ENCODE results near the gene PACSIN2. TPM values are rescaled to one million over a fixed set of nuclear protein-coding genes. Genes with fewer than 3 reads are reported as not detected.
A peak's percentile ranks its signal among the peaks of the same experiment; 100 is the strongest.

The PACSIN2 gene
- total RNA-seq, 1 donor from 2014 or later = 93.4 TPM

- Mint-ChIP-seq H3K4me1 (ENCODE audit: low read depth) (peaks cover 78% of the 10 kb centered on the region), H3K9me3 (ENCODE audit: low read depth) (no peaks in the 10 kb centered on the region), H3K27me3 (ENCODE audit: low read depth) (no peaks in the 10 kb centered on the region), H3K27ac (ENCODE audit: unreplicated experiment) (peak overlapping the region; percentile 99), H3K4me3 (ENCODE audit: unreplicated experiment) (peak overlapping the region; percentile 74), H3K36me3 (ENCODE audit: low read depth) (no peaks in the 10 kb centered on the region)
- DNase-seq (ENCODE audit: low spot score) = no peak
- no peak for TF ChIP-seq CTCF (IDR thresholded peaks at IDR 0.05)
These were observed 20.6 kb downstream of the PACSIN2 start for GRCh38 chr22:42994276-42994916.

- H3K4me1 Mint-ChIP-seq (ENCODE audit: low read depth) = peaks cover 75% of the 10 kb centered on the region
- no peaks in the 10 kb centered on the region for H3K36me3 Mint-ChIP-seq (ENCODE audit: low read depth)
- peak overlapping the region; percentile 99 for H3K27ac Mint-ChIP-seq (ENCODE audit: unreplicated experiment)
- DNase-seq (ENCODE audit: low spot score) = no peak
- no peak overlapping the region for H3K4me3 Mint-ChIP-seq (ENCODE audit: unreplicated experiment)
- no peak for TF ChIP-seq CTCF (IDR thresholded peaks at IDR 0.05)
- H3K27me3 Mint-ChIP-seq (ENCODE audit: low read depth) = no peaks in the 10 kb centered on the region
- H3K9me3 Mint-ChIP-seq (ENCODE audit: low read depth) = no peaks in the 10 kb centered on the region
These were observed 21.2 kb downstream of the PACSIN2 start for GRCh38 chr22:42993651-42994275.

- no peak overlapping the region for H3K4me3 Mint-ChIP-seq (ENCODE audit: unreplicated experiment)
- TF ChIP-seq CTCF (IDR thresholded peaks at IDR 0.05) = no peak
These were observed 22.0 kb downstream of the PACSIN2 start for GRCh38 chr22:42992886-42993479.

GRCh38 chr22:42992092-42992491 is 22.9 kb downstream of the PACSIN2 start:
- no peak for DNase-seq (ENCODE audit: low spot score)
- Mint-ChIP-seq H3K4me1 (ENCODE audit: low read depth) (peaks cover 71% of the 10 kb centered on the region), H3K4me3 (ENCODE audit: unreplicated experiment) (no peak overlapping the region), H3K9me3 (ENCODE audit: low read depth) (no peaks in the 10 kb centered on the region), H3K27me3 (ENCODE audit: low read depth) (no peaks in the 10 kb centered on the region), H3K27ac (ENCODE audit: unreplicated experiment) (peak overlapping the region; percentile 27), H3K36me3 (ENCODE audit: low read depth) (no peaks in the 10 kb centered on the region)
- no peak for TF ChIP-seq CTCF (IDR thresholded peaks at IDR 0.05)

More at GRCh38 chr22:42992886-42993479, 22.0 kb downstream of the PACSIN2 start:
- H3K36me3 Mint-ChIP-seq (ENCODE audit: low read depth) = no peaks in the 10 kb centered on the region
- DNase-seq (ENCODE audit: low spot score) = no peak
- no peaks in the 10 kb centered on the region for H3K27me3 Mint-ChIP-seq (ENCODE audit: low read depth)
- H3K27ac Mint-ChIP-seq (ENCODE audit: unreplicated experiment) = peak overlapping the region; percentile 99
- H3K9me3 Mint-ChIP-seq (ENCODE audit: low read depth) = no peaks in the 10 kb centered on the region
- peaks cover 76% of the 10 kb centered on the region for H3K4me1 Mint-ChIP-seq (ENCODE audit: low read depth)

GRCh38 chr22:42991010-42991651 is 23.8 kb downstream of the PACSIN2 start:
- DNase-seq (ENCODE audit: low spot score) = no peak
- H3K4me1 Mint-ChIP-seq (ENCODE audit: low read depth) = peaks cover 76% of the 10 kb centered on the region
- no peak for TF ChIP-seq CTCF (IDR thresholded peaks at IDR 0.05)
- no peaks in the 10 kb centered on the region for H3K9me3 Mint-ChIP-seq (ENCODE audit: low read depth)
- H3K27me3 Mint-ChIP-seq (ENCODE audit: low read depth) = no peaks in the 10 kb centered on the region
- no peak overlapping the region for H3K4me3 Mint-ChIP-seq (ENCODE audit: unreplicated experiment)
- H3K27ac Mint-ChIP-seq (ENCODE audit: unreplicated experiment) = peak overlapping the region; percentile 36
- H3K36me3 Mint-ChIP-seq (ENCODE audit: low read depth) = no peaks in the 10 kb centered on the region

All from chondrocyte (in vitro differentiated cells).